Raji (cell line): ENCODE measurements around the gene CLHC1.
A peak's percentile ranks its signal among the peaks of the same experiment; 100 is the strongest.

Experiments
- POLR2A ChIP-seq: IDR thresholded peaks from 2 replicates; pipeline ENCODE4 v1.6.1; 2011; ENCODE audit warnings: low read depth, low read length, control low read depth; ENCODE audit not compliant: insufficient read depth

The CLHC1 gene

DNA sequence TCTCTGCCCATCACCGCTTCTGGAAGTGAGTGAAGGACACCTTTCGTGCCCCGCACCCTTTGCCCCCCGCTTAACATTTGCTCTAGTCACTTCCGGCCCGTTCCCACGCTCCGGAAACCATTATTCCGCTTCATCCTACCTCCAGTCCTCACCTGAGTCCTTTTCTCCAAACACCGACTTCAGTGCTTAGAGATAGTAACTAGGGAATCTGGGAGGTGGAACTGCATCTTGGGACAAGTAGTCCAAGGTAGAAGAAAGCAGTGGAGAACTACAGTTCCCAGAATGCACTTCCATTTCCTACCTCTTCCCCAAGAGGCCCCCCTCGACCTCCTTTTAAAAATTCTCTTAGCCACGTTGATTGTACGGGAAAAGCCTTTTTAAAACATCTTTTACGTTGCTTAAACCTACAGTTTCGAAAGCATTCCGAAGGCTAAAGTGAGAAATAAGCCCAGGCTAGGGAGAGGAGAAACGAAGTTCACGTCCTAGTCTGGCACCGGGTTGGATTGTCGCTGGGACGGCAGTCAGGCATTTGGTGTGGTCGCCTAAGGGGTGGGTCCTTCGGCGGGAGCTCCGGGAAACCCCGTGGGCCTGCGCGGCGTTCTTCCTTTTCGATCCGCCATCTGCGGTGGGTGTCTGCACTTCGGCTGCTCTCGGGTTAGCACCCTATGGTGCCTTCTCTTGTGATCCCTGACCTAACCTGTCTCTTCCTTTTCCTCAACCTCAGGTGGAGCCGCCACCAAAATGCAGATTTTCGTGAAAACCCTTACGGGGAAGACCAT lies at the start of gene CLHC1, which contains the start of gene RPS27A:
Gene CLHC1 (minus strand): TSS at position 210 of the 779 bp plus-strand sequence. CDS start 9,882 bp downstream, outside the sequence.
Gene RPS27A (plus strand): TSS at position 605 of the 779 bp plus-strand sequence. CDS start 137 bp downstream, at position 742.
- TF ChIP-seq POLR2A: peak; percentile 93

DNA sequence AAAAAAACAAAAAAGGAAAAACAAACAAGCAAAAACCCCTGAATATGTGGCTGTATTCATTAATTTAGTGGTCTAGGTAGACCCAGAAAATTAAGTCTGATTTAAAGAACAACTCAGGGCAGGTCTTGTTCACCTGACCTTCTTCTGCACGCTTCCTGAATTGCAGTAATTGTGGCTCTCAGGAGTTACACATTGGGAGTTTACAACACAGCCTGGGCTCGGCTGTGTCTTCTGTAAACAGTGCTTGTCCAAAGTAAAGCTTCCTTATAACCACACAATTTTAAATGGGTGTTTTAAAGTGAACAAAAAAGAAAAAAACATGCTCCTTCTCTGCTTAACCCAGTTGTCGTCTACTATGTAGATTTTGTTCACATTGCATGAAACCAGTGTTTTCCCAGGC lies 45.2 kb upstream of the CLHC1 start:
- TF ChIP-seq POLR2A: no peak

DNA sequence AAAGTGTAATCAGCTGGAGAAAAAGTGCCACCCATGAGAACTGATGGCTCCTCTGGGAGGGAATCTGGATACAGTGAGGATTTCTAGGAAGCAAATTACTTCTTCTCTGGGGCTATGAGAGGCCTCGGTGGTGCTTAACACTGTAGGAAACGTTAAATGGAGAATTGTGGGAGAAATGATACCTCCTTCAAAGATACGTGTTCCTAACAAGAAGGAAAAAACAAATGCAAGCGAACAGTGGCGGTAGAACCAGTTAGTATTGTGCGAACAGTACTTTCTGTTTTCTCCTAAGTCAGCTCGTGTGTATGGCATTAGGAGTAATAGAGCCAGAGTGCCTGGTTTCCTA lies 37.5 kb upstream of the CLHC1 start:
- TF ChIP-seq POLR2A: no peak

- peak; percentile 98 for TF ChIP-seq POLR2A
Observed at GRCh38 chr2:55268907-55269644, 37.0 kb upstream of the CLHC1 start, which contains the start of gene MTIF2. TSS of gene MTIF2 (minus strand) at chr2:55269231. CDS start at chr2:55263858, 5,373 bp downstream.

DNA sequence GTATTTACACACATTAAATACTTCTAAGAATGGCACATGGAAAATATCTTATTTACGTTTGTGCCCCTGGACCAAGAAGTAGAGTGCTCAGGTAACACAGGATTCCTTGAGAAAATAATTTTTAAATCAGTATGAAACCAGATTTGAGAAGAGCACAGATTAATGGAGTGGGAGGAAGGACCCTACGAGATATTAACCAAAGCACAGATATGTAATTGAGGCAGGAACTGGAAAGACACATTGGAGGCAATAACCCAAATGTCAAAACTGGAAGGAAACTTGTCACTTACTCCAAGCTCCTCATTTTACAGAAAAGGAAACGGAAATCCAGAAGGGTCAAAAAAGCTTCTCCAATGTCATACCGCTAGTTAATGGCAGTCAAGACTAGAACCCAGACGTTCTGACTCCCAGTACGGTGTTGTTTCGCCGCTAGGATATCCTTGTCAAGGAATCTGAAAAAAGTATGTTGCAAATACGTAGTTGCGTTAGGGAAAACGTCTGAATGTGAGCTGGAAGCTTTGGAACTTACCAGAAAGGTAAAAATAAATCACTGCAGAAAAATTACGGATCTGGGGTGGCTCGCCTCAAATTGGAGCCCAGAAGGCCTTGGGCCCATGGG lies 36.3 kb upstream of the CLHC1 start:
- TF ChIP-seq POLR2A: no peak

DNA sequence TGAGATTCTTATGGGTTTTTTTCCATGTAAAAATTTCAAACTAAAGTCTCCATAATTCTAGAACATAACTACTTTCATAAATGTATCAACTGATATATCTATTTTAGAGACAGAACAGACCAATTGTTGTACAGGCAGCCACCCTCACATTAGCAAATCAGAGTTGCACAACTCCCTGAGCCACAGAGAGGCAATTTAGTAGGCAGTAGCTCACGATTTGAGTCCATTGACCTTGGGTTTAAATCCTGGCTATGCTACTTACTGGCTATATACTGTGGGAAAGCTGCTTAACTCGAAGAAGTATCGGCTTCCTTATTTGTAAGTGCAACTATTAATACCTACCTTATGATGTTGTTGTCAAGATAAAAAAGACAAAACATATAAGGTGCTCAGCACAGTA lies 20.7 kb upstream of the CLHC1 start:
- TF ChIP-seq POLR2A: no peak

GRCh38 chr2:55247025-55247424 lies 14.9 kb upstream of the CLHC1 start:
- TF ChIP-seq POLR2A: no peak

DNA sequence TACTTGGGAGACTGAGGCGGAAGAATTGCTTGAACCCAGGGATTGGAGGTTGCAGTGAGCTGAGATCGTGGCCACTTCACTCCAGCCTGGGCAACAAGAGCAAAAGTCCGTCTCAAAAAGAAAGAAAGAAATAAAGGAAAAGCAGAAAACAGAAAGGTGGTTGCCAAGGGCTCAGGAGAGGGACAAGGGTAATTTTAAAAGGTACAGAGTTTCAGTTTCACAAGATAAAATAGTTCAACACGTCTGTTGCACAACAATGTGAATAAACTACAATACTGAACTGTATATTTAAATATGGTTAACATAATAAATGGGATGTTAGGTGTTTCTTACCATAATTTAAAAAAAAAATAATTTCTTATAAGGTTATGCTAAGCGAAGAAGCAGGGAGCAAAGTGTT lies 13.3 kb upstream of the CLHC1 start:
- no peak for TF ChIP-seq POLR2A

DNA sequence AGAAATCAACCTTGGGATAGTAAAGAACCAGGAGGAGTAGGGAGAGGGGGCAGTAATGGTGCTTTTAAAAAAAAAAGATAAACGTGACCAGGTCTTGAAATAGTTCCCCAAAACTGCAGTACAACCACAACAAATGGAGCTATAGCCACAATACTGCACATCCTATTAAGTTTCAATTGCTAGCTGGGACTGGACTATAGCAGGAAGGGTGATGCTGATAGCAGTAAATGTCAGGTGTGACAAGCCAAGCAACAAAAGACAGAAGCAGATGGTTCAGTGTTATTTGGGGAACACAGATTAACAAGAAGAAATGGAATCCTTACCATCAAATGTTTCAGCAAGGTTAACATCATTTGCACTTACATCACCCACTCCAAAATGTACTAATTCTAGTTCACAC lies 10.5 kb upstream of the CLHC1 start:
- TF ChIP-seq POLR2A: no peak

GRCh38 chr2:55239656-55240222 lies 7.6 kb upstream of the CLHC1 start:
- no peak for TF ChIP-seq POLR2A

GRCh38 chr2:55236992-55237543 lies 5.0 kb upstream of the CLHC1 start:
- TF ChIP-seq POLR2A: 0 out of 2 replicates have a peak, but pooled peaks have one; percentile 15

GRCh38 chr2:55235724-55236538 lies 3.8 kb upstream of the CLHC1 start:
- TF ChIP-seq POLR2A: no peak

DNA sequence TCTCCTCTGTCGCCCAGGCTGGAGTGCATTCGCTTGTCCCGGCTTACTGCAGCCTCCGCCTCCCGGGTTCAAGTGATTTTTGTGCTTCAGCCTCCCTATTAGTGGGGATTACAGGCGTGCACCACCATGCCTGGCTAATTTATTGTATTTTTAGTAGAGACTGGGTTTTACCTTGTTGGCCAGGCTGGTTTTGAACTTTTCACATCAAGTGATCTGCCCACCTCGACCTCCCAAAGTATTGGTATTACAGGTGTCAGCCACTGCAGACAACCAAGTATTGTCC lies 1.5 kb upstream of the CLHC1 start:
- no peak for TF ChIP-seq POLR2A

GRCh38 chr2:55232863-55233657 lies 967 bp upstream of the CLHC1 start:
- TF ChIP-seq POLR2A: no peak

DNA sequence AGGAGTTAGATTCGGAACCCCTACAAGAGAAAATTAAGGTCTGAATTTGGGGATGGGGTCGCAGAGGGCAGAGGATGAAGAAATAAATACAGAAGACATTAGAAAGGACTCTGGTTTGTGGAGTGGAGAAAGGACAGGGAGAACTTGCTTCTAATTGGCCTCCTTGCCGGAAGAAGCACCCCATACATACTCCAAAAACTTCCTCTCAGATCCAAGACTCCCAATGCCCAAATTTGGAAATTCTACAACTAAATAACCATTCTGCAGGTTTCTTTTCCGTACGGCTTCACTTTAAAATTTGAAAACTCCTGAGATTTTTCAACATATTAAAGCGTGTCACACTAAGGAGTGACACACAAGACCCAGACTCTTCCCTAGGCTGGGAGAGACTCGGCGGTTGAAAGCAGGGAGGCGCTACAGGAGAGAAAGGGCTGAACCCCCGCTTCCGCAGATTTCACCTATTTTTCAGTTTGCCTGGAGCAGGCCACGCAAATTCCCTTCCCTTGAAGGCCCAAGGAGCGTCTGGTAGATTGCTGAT lies 478 bp downstream of the CLHC1 start:
- no peak for TF ChIP-seq POLR2A
